ENCODE results near the gene MACROH2A1. TPM values are rescaled to one million over a fixed set of nuclear protein-coding genes. Genes with fewer than 3 reads are reported as not detected.

MACROH2A1 gene
- total RNA-seq, 1 experiment from 2014 or later = 83.8 TPM

GRCh38 chr5:135373736-135374515 lies 25.1 kb downstream of the MACROH2A1 start (continued):
- no peak for TF ChIP-seq IRF2 (CRISPR knock-in tag; IDR thresholded peaks at IDR 0.05; ENCODE audit: borderline replicate concordance, low read depth)
- no peak for TF ChIP-seq PREB (CRISPR knock-in tag; IDR thresholded peaks at IDR 0.05; ENCODE audit: borderline replicate concordance)
- TF ChIP-seq HMGA2 (CRISPR knock-in tag; IDR thresholded peaks at IDR 0.05) = no peak
- TF ChIP-seq ZNF425 (CRISPR knock-in tag; conservative IDR thresholded peaks at IDR 0.05) = no peak
- no peak for TF ChIP-seq MYBL2 (CRISPR knock-in tag; IDR thresholded peaks at IDR 0.05)
- TF ChIP-seq ZNF396 (CRISPR knock-in tag; IDR thresholded peaks at IDR 0.05; ENCODE audit: borderline replicate concordance) = no peak
- no peak for TF ChIP-seq PRRX2 (CRISPR knock-in tag; IDR thresholded peaks at IDR 0.05)

- TF ChIP-seq ZNF532 (CRISPR knock-in tag; IDR thresholded peaks at IDR 0.05; ENCODE audit: borderline replicate concordance) (no peak), TCF7 (CRISPR knock-in tag; IDR thresholded peaks at IDR 0.05; ENCODE audit: low read depth) (no peak), GABPB1 (CRISPR knock-in tag; IDR thresholded peaks at IDR 0.05) (no peak), ZMAT4 (CRISPR knock-in tag; IDR thresholded peaks at IDR 0.05) (no peak), E2F5 (CRISPR knock-in tag; IDR thresholded peaks at IDR 0.05) (no peak), ZNF423 (CRISPR knock-in tag; IDR thresholded peaks at IDR 0.05) (no peak), NFE2L1 (CRISPR knock-in tag; IDR thresholded peaks at IDR 0.05) (no peak), ZNF396 (CRISPR knock-in tag; IDR thresholded peaks at IDR 0.05; ENCODE audit: borderline replicate concordance) (no peak), ZNF121 (CRISPR knock-in tag; IDR thresholded peaks at IDR 0.05) (no peak), JUN (CRISPR knock-in tag; IDR thresholded peaks at IDR 0.05) (no peak), TEAD1 (CRISPR knock-in tag; IDR thresholded peaks at IDR 0.05) (no peak)
- POLR2A ChIA-PET = no interaction called here
- H3K27ac Mint-ChIP-seq = no peak overlapping the region
Observed at GRCh38 chr5:135372654-135373381, 26.2 kb downstream of the MACROH2A1 start.

More at GRCh38 chr5:135372654-135373381, 26.2 kb downstream of the MACROH2A1 start:
- peaks cover 12% of the 10 kb centered on the region; the same call in 1 of the 2 replicates for H3K36me3 Mint-ChIP-seq
- DNase-seq (ENCODE audit: low spot score) = no peak
- ATAC-seq = no peak
- H3K9me3 Mint-ChIP-seq = no peaks in the 10 kb centered on the region
- H3K4me3 Mint-ChIP-seq = no peak overlapping the region
- H3K27me3 Mint-ChIP-seq (ENCODE audit: low read depth) = no peaks in the 10 kb centered on the region
- CTCF ChIA-PET = interaction anchor here (1.1 kb wide), 1 partner anchor 53 kb away, joined by 3 read pairs; no protein-coding TSS in a partner anchor
- H3K4me1 Mint-ChIP-seq = no peaks in the 10 kb centered on the region
